HepG2 (cell line): ENCODE measurements around the gene RNU11.

Source experiments
- CTCF ChIP-seq: sonication (generic); formaldehyde crosslinking; IDR thresholded peaks from 2 replicates; pipeline ENCODE4 v1.5.0; 2020; ENCODE audit warnings: mild to moderate bottlenecking, missing genetic modification reagents, moderate library complexity
- DMAP1 ChIP-seq: IDR thresholded peaks from 2 replicates; pipeline ENCODE4 v1.6.1; 2016
- TAF1 ChIP-seq: sonication (generic); formaldehyde crosslinking; IDR thresholded peaks from 2 replicates; pipeline ENCODE4 v1.4.0; 2020; ENCODE audit warnings: missing genetic modification reagents
- TCF7L2 ChIP-seq: IDR thresholded peaks from 2 replicates; pipeline ENCODE4 v1.6.1; 2011; ENCODE audit warnings: mild to moderate bottlenecking, low read depth, low read length, moderate library complexity
- TF ChIP-seq, protein P1 (sequence below): IDR thresholded peaks from 2 replicates; pipeline ENCODE4 v1.4.0; 2020; ENCODE audit warnings: mild to moderate bottlenecking, missing genetic modification reagents

DNA sequence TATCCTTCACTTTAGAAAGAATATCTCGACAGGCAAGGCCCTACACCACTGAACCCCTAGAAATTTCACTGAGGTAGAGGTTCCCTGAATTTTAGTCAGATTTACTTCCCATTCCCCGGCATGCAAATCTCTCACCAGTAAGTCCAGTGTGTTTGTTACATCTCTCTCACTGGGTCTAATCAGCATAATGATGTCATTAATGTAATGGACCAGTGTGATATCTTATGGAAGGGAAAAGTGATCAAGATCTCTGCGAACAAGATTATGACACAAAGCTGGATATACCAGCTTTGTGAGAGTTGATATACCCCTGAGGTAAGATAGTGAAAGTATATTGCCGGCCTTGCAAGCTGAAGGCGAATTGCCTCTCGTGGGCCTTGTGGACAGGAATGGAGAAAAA is 7.9 kb downstream of the RNU11 start:
- TF ChIP-seq, protein P1, sequence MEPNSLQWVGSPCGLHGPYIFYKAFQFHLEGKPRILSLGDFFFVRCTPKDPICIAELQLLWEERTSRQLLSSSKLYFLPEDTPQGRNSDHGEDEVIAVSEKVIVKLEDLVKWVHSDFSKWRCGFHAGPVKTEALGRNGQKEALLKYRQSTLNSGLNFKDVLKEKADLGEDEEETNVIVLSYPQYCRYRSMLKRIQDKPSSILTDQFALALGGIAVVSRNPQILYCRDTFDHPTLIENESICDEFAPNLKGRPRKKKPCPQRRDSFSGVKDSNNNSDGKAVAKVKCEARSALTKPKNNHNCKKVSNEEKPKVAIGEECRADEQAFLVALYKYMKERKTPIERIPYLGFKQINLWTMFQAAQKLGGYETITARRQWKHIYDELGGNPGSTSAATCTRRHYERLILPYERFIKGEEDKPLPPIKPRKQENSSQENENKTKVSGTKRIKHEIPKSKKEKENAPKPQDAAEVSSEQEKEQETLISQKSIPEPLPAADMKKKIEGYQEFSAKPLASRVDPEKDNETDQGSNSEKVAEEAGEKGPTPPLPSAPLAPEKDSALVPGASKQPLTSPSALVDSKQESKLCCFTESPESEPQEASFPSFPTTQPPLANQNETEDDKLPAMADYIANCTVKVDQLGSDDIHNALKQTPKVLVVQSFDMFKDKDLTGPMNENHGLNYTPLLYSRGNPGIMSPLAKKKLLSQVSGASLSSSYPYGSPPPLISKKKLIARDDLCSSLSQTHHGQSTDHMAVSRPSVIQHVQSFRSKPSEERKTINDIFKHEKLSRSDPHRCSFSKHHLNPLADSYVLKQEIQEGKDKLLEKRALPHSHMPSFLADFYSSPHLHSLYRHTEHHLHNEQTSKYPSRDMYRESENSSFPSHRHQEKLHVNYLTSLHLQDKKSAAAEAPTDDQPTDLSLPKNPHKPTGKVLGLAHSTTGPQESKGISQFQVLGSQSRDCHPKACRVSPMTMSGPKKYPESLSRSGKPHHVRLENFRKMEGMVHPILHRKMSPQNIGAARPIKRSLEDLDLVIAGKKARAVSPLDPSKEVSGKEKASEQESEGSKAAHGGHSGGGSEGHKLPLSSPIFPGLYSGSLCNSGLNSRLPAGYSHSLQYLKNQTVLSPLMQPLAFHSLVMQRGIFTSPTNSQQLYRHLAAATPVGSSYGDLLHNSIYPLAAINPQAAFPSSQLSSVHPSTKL (CRISPR knock-in tag), result no peak
- TF ChIP-seq DMAP1, result no peak
- TF ChIP-seq TAF1 (CRISPR knock-in tag), result no peak
- no peak for TF ChIP-seq CTCF
- TF ChIP-seq TCF7L2, result no peak
